ENCODE results near the gene SLC39A12.

Gene SLC39A12

DNA sequence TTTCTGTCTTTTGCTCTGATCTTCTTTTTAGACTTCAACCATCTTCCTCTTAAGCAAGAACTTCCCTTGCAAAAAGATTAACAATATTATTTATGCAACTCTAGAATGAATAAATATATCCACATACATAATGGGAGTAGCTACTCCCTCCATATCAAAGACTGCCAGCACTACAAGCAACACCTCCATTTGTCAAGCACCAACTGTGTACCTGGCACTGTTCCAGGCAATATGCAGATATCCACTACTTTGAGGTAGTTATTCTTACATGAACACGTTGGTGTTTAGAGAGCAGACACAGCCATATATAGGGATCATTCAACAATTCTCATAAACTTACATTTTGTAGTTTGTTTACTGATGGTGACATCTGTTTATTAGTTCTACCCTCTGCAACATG is 104.9 kb downstream of the SLC39A12 start:
- TF ChIP-seq, protein P1, sequence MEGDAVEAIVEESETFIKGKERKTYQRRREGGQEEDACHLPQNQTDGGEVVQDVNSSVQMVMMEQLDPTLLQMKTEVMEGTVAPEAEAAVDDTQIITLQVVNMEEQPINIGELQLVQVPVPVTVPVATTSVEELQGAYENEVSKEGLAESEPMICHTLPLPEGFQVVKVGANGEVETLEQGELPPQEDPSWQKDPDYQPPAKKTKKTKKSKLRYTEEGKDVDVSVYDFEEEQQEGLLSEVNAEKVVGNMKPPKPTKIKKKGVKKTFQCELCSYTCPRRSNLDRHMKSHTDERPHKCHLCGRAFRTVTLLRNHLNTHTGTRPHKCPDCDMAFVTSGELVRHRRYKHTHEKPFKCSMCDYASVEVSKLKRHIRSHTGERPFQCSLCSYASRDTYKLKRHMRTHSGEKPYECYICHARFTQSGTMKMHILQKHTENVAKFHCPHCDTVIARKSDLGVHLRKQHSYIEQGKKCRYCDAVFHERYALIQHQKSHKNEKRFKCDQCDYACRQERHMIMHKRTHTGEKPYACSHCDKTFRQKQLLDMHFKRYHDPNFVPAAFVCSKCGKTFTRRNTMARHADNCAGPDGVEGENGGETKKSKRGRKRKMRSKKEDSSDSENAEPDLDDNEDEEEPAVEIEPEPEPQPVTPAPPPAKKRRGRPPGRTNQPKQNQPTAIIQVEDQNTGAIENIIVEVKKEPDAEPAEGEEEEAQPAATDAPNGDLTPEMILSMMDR (IDR thresholded peaks at IDR 0.05; ENCODE audit: borderline replicate concordance, insufficient read depth, low read depth, low read length) = no peak
- H3K4me3 ChIP-seq (ENCODE audit: low read depth, low read length) = no peak overlapping the region

DNA sequence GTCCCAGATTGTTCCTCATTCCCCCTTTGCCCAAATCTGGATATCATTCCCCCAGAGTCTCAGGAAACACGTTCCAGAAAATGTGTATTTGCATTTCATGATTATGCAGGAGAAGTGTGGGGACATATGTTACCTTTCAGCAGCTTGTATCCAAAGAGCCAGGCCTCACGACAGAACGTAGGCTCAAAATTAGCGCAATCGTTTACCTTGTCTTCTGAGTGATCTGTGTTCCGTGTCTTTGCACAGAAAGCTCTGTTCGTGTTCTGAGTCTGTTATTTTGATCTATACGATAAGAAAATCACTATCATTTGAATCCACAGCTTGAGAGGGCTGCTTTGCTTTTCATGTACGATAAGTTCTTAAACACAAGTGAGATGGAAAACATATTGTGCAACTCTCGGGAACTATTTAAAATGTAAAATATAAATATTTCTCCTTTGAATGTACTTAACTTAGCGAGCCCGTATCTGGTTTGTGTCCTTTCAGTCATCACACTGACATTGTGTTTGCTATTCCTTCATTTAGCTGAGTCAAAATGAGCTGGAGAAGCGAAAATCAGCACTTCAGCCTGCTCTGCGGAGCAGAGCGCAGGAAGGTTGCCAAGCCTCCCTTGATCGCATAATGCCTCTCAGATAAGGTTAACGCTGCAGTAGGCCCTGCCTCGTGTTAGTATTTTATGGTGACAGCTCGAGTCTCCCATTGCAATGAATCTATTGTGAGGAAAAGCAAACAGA is 108.3 kb downstream of the SLC39A12 start:
- TF ChIP-seq, protein P1 (IDR thresholded peaks at IDR 0.05; ENCODE audit: borderline replicate concordance, insufficient read depth, low read depth, low read length) = no peak
- H3K4me3 ChIP-seq (ENCODE audit: low read depth, low read length) = no peak overlapping the region

- no peak overlapping the region for H3K4me3 ChIP-seq (ENCODE audit: low read depth, low read length)
- TF ChIP-seq, protein P1 (IDR thresholded peaks at IDR 0.05; ENCODE audit: borderline replicate concordance, insufficient read depth, low read depth, low read length) = no peak
Observed at GRCh38 chr10:18066947-18067346, 115.2 kb downstream of the SLC39A12 start.

DNA sequence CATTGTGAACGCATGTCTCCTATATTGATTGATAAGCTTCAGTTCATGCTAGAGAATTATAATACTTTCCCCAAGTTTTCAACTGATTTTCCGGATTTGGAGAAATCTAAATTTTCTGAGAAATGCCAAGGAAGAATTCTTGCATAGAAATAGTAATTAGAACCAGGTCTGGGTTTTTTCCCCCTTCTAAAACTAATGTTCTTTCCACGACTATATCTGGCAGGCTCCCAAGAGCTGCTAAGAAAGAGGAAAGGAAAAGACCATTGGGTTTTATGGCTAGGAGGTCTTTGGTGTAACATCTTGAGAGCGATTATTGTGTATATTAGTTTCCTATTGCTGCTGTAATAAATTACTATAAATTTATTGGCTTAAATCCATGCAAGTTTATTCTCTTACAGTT is 116.7 kb downstream of the SLC39A12 start:
- TF ChIP-seq, protein P1 (IDR thresholded peaks at IDR 0.05; ENCODE audit: borderline replicate concordance, insufficient read depth, low read depth, low read length) = no peak
- H3K4me3 ChIP-seq (ENCODE audit: low read depth, low read length) = no peak overlapping the region

- TF ChIP-seq, protein P1 (IDR thresholded peaks at IDR 0.05; ENCODE audit: borderline replicate concordance, insufficient read depth, low read depth, low read length) = no peak
- no peak overlapping the region for H3K4me3 ChIP-seq (ENCODE audit: low read depth, low read length)
Observed at GRCh38 chr10:18071591-18071990, 119.9 kb downstream of the SLC39A12 start.

- H3K4me3 ChIP-seq (ENCODE audit: low read depth, low read length) = no peak overlapping the region
- TF ChIP-seq, protein P1 (IDR thresholded peaks at IDR 0.05; ENCODE audit: borderline replicate concordance, insufficient read depth, low read depth, low read length) = no peak
Observed at GRCh38 chr10:18073314-18073713, 121.6 kb downstream of the SLC39A12 start.

DNA sequence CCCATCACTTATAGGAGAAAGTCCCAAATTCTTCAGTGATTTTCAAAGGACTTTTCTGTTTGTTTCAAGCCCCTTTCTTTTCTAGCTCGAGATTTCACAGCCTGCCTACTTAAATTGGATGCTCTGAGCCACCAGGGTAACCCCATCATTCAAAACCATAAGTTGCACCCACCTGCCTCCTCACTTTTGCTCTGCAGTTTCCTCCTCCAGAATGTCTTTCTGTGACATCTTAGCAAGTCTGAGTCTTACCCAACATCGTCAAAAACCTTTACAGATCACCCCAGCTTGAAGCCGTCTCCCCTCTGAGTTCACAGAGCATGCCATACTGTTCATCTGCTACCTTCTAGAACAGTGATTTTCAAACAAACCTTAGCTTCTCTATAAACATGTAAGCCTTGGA is 124.2 kb downstream of the SLC39A12 start:
- TF ChIP-seq, protein P1 (IDR thresholded peaks at IDR 0.05; ENCODE audit: borderline replicate concordance, insufficient read depth, low read depth, low read length) = no peak
- H3K4me3 ChIP-seq (ENCODE audit: low read depth, low read length) = no peak overlapping the region

Data from GM12875 (cell line).